NCI-H526 treated with DMSO at 0.1 percent for 48 hours (cell line): Measurements from ENCODE around the gene CD151.
A peak's percentile ranks its signal among the peaks of the same experiment; 100 is the strongest.

Experiments used
- DNase-seq: peaks from one replicate; lab custom pipeline; 2025; lab: John Stamatoyannopoulos, UW

CD151 gene

GRCh38 chr11:829176-829846 is 3.4 kb upstream of the CD151 start:
- peak; percentile 82 for DNase-seq

- no peak for DNase-seq
These were observed 2.9 kb upstream of the CD151 start for GRCh38 chr11:829847-830294.

GRCh38 chr11:830295-831117 is 2.2 kb upstream of the CD151 start:
- peak; percentile 76 for DNase-seq

GRCh38 chr11:831118-831864 is 1.5 kb upstream of the CD151 start:
- DNase-seq = no peak

- no peak for DNase-seq
These were observed 707 bp upstream of the CD151 start for GRCh38 chr11:831961-832528.

- no peak for DNase-seq
These were observed 501 bp downstream of the CD151 start for GRCh38 chr11:833114-833791.

GRCh38 chr11:833849-834311 is 1.1 kb downstream of the CD151 start:
- no peak for DNase-seq

GRCh38 chr11:834371-835316 is 1.9 kb downstream of the CD151 start:
- no peak for DNase-seq

- DNase-seq = no peak
These were observed 3.5 kb downstream of the CD151 start for GRCh38 chr11:836274-836673.

GRCh38 chr11:836700-837099 is 3.9 kb downstream of the CD151 start:
- DNase-seq = no peak

GRCh38 chr11:837189-837989 is 4.6 kb downstream of the CD151 start:
- no peak for DNase-seq

- DNase-seq = no peak
These were observed 5.2 kb downstream of the CD151 start for GRCh38 chr11:837990-838307.

- no peak for DNase-seq
These were observed 5.9 kb downstream of the CD151 start for GRCh38 chr11:838441-839279.

- DNase-seq = no peak
These were observed 6.5 kb downstream of the CD151 start for GRCh38 chr11:839280-839623.

GRCh38 chr11:839875-840617 is 7.3 kb downstream of the CD151 start:
- no peak for DNase-seq

GRCh38 chr11:841981-842369 is 9.2 kb downstream of the CD151 start:
- DNase-seq = no peak

GRCh38 chr11:842370-843002 is 9.7 kb downstream of the CD151 start, which contains the start of the genes POLR2L and TSPAN4:
Gene POLR2L (minus strand): TSS chr11:842529. CDS start chr11:842508, 21 bp downstream.
Gene TSPAN4 (plus strand): TSS chr11:842852. CDS start chr11:850305, 7,453 bp downstream.
- peak; percentile 74 for DNase-seq
